ENCODE results near the gene CCDC14.
"Not testable (repeated sequence)": the region's sequence is repeated elsewhere in the genome, so short reads cannot be mapped to it uniquely, and the experiment has no call there.

CCDC14 gene, protein sequence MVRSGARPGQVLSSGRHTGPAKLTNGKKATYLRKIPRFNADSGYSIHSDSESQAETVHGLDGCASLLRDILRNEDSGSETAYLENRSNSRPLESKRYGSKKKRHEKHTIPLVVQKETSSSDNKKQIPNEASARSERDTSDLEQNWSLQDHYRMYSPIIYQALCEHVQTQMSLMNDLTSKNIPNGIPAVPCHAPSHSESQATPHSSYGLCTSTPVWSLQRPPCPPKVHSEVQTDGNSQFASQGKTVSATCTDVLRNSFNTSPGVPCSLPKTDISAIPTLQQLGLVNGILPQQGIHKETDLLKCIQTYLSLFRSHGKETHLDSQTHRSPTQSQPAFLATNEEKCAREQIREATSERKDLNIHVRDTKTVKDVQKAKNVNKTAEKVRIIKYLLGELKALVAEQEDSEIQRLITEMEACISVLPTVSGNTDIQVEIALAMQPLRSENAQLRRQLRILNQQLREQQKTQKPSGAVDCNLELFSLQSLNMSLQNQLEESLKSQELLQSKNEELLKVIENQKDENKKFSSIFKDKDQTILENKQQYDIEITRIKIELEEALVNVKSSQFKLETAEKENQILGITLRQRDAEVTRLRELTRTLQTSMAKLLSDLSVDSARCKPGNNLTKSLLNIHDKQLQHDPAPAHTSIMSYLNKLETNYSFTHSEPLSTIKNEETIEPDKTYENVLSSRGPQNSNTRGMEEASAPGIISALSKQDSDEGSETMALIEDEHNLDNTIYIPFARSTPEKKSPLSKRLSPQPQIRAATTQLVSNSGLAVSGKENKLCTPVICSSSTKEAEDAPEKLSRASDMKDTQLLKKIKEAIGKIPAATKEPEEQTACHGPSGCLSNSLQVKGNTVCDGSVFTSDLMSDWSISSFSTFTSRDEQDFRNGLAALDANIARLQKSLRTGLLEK

DNA sequence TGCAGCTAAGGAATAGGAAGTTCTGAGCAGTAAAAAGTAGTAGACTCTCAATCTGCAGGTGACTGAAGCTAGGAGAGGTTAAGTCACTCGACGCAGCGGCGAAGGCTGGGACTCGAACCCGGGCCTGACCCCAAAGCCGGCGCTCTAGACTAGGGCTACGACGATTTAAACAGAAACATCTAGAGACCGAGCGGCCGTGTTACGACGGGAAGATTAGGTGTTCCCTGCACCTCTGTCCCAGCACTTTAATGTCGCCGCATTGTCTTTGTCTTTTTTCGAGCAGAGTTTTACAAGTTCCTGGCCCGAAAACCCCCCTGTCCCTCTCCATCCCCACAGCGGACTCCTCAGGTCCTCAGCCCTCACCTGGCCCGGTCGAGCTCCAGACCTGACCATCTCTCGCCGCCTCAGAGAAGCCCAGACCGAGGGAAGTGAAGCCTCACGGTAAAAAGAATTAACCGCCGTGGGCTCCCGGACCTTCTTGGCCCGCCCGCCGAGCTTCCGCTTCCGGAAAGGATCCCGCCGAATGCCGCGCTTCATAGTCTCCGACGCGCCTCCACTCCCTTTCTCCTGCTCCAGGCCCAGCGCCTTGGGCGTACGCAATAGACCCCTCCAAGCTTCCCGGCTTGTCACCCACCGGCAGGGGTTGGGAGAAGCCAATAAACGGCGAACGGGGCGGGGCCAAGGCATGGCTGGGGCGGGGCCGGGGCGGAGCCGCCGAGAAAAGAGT is at the start of gene CCDC14:
TSS of gene CCDC14 (minus strand) at position 449 of the 727 bp plus-strand sequence. CDS start at position 393, 56 bp downstream.
- DNase-seq (ENCODE audit: low read depth in 2 of 2), result peak; percentile 72 to 84

DNA sequence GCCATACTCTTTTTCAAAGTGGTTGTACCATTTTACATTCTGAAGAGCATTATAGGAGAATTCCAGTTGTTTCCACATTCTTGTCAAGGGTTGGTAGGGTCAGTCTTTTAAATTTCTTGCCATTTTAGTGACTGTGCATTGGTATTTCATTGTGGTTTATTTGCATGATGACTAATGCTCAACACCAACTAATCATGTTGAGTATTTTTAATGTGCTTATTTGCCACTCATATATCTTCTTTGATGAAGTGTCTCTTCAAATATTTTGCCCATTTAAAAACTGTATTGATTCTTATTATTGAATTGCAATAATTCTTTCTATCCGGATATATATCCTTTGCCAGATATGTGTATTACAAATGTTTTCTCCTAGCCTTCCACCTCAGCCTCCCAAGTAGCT is 47.3 kb upstream of the CCDC14 start:
- DNase-seq (ENCODE audit: low read depth in 2 of 2), result not testable (repeated sequence)

DNA sequence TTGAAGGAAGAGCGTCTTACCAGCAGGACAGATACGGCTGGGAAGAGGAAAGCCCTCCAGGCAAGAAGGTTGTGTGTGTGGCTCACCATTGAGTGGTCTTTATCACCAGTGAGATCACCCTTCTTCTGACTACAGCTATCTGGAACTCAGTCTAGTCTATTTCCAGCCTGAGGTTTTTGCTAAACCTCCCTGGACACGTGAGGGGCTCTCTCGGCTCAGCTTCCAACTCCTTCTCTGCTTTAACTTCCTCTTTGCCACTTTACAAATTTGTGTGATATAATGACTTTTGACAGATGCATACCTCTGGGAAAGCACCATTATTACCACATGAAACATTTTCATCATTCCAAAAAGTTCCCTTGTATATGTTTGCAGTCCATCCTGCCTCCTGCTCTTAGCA is 46.2 kb upstream of the CCDC14 start:
- DNase-seq (ENCODE audit: low read depth in 2 of 2), result no peak

DNA sequence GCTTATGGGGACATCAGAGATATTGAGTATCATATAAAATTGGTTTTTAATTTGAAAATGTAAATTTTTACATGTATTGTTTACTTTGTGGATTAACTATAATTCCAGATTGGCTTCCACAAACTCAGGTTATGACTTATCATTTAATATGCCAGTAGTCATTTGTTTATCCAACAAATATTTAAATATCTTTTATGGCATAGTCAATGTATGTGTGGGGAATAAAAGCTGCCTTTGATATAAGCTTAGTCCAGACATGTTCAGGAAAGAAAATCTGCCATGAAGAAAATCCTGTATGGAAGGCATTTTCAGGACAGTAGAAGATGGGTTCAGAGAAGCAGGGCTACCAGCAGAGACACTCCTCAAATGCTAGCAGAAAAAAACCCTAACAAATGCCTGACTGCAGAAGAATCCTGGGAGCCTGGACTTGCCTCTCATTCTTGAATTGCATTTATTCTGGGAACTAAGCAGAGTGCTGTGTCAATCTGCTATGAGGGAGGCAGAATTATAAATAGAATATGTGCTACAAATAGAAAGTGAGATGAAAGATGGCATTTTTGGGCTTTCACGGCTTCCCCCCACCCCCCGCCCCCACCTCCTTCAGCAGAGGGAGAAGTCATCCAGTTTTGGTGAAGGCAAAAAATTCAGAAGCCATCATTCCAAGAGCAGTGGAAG is 41.5 kb upstream of the CCDC14 start:
- DNase-seq (ENCODE audit: low read depth in 2 of 2), result not testable (repeated sequence)

DNA sequence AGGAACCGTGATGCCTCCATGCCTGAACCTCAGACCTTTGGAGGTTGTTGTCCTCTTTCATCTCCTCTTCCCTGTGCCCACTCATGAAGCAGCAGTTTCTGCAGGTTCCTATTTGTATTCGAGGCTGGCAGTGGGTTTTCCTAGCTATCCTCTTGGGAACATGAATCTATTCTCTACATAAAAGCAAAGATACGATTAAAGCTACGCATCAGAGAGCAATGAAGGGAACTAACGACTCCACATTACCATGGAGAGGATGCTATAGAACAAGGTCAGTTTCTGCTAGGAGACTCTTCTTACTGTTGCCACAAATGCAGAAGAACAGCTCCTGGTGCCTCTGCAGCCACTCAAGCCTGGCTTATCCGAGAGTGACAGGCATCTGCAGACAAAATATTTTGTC is 40.3 kb upstream of the CCDC14 start:
- DNase-seq (ENCODE audit: low read depth in 2 of 2), result not testable (repeated sequence)

DNA sequence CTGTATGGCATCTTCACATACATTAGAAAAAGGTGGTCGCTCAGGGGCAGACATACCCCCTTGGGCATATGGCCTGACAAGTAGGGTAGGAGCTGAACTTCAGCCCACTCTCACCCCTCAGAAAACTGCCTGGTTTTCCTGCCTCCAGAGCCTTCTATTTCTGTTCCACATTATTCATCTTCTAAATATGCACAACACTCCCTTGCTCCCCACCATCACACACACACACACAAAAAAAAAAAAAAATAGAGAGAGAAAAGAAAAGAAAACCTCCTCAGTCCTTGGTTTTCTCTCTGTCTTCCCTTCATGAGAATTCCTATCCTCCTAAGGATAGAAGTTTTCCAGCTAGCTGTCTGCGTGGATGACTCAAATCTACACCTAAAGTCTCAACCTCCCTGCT is 36.5 kb upstream of the CCDC14 start:
- DNase-seq (ENCODE audit: low read depth in 2 of 2), result no peak

DNA sequence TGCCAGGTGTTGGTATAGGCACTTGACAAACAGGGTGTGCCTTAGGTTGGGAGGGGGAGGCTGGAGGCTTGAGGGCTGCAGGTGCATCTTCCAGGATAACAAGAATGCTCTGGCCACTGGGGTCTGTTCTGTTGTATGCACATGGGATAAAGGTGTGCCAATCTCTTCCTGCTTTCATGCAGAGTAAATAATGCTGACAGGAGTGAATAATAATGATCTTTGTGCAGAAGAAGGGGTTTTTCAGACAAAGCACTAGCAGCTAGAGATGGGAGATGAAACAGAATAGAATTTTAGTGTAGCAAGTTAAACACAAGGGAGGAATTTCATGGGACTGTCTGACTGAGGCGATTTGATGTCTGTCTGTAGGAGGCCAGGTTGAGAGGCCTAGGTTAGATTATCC is 32.8 kb upstream of the CCDC14 start:
- no peak for DNase-seq (ENCODE audit: low read depth in 2 of 2)

DNA sequence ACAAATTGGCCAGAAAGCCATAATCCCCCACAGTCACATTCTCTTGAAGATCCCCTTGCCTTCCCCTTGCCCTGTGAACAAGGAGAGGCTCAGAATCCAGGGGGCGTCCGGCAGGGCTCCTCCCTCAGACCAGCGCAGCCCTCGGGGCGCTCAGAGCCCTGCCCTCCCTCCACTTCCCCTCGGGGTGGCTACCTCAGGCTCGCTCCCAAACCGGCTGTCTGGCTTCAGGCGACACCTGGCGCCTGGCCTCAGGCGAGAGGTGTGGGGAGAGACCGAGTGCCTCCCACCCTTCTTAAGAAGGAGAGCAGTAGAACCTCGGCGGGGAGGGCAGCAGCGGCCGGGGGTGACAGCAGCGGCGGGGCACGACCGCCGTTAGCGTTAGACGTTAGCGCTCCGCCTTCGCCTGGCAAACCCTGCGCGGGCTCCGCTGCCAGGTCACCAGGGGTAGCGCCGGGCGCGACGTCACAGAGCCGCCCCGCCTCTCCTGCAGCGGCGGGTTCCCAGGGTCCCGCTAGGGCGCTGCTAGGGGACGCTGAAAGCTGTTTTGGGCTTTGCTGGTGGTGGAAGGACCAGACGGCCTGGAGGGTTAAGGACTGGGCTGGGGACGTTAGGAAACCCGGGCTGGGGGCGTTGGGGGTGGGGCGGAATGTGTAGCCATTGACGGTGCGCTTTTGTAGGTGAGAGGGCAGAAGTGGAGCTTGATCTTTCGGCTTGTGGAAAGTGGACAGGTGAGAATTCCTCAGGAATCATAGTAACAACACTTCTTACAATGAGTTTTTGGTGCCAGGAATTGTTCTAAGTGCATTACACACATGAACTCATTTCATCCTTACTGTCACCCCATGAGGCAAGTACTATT is 30.9 kb upstream of the CCDC14 start, which contains the start of gene ROPN1:
TSS of gene ROPN1 (minus strand) at position 395 of the 859 bp plus-strand sequence. CDS start 11,643 bp downstream, outside the sequence.
- DNase-seq (ENCODE audit: low read depth in 2 of 2), result not testable (repeated sequence)

DNA sequence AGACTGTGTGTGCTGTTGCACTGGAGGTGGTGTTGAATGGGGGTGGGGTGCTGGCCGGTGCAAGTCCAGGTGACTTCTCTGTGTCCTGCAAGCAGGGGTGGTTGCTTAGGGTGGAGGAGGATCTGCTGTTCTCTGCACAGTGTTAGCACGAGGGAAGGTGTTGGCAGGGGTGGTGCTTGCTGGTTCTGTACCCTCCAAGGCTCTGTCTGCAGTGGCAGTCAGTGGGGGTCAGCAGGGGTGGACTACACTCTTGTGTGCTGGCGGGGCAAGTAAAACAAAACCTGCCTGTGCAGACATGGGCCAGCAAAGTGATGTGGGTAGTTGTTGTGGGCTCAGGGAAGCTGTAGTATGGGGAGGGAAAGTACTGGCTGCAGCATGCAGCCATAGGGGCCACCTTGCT is 25.4 kb upstream of the CCDC14 start:
- no peak for DNase-seq (ENCODE audit: low read depth in 2 of 2)

DNA sequence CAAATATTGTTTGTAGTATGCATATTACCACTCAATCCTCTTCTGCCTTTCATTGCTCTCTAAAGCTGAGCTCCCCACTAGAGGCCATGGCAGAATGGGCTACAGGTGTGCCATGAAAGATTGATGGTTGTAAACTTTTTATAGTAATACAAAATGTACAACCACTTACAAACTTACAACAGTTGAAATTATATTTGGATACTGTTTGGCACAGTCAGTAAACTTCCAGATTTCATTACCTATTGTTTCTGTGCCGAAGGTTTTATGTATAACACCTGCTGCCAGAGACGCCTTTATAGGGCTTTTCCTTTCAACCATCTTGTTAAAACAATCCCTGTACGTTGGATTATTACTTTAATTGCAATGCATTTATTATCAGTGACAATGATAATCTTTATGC is 23.9 kb upstream of the CCDC14 start:
- no peak for DNase-seq (ENCODE audit: low read depth in 2 of 2)

DNA sequence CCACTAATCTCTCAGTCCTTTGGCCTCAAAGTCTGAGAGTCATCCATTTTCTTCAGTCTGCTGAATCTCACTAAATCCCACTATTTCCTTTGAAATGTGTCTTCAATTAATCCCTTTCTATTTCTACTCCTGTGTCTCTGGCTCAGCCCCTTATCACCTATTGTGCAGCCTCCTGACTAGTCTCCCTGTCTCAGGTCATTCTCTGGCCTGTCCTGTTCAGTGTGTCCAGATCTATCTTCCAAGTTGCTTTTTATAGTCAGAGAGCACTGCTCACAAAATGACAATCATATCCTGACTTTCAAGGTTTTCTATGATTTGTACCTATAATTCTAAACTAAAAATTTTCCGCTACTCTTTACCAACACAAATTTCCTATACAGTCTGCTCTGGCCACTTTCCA is 23.3 kb upstream of the CCDC14 start:
- no peak for DNase-seq (ENCODE audit: low read depth in 2 of 2)

DNA sequence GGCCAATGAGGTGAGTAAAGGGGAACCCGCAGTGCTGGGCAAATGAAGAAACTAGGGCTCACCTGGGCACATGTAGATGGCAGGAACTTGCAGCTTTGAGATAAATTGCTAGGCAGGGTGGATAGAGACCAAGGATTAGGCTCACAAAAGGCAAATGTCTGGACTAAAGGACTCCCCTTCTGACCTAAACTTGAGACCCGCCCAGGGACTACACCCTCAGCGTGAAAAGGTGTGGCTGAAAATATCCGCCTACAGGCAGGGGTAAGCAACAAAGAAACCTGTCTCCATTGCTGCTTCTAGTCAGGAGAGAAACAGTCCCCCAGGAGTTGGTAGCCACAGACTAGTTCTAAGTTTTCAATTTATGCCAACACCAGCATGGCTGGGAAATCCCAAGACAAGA is 20.3 kb upstream of the CCDC14 start:
- not testable (repeated sequence) for DNase-seq (ENCODE audit: low read depth in 2 of 2)

DNA sequence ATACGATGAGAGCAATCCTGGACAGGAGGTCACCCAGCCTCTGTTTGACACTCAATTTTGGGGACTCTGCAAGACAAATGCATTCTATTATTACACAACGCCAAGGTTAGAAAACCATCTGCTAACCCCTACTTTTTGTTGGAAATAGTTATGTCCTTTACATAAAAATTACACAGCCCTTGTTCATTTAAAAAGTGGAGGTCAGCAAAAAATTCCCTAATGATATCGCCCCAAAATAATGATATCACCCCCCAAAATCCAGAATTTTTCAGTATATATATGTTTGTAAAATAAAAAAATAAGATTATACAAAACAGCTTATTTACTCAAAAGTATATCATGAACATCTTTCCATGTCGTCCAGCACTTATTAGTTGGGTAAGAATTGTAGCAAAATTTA is 19.5 kb upstream of the CCDC14 start:
- DNase-seq (ENCODE audit: low read depth in 2 of 2), result no peak

DNA sequence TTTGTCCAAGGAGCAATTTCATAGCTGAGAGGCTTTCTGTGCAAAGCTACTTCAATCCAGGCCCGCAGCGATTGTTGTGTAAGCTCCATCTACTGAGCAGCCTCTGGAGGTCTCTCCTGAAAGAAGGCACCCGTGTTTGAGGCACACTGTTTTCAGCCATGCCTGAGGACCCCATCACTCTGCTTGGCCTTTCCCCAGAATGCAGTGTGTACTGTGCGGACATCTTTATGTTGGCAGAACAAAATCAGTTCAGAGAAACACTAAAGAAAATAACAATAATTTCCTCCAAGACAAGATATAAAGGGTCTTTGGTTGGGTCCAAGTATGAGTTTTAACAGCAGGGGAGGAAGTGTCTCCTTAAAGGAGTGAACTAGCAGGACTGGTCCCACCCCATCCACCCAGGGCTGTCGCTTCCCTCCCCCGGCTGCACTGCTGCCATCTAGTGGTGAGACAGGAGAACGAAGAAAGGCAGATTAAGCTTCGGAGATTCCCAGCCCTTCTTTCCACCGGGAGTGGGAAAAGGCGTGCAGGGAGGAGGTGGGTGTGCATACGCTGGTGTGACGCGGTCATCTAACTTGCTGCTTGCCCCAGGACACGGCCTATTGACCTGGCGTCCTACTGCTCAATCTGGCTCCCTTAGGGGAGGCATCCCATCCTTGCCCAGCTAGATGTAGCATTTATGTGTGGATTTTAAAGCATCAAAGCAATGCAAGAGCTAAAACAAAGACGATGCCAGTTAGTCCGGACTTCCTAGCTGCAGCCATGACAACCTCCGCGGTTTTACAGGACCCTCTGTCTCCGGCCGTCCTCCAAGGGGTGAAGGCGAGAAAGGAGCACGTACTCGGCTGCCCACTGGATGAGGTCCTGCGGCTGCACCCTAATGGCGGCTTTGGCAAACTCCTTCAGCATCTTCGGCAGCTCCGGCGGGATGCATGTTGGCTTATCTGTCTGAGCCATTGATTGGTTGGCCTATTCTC is 18.8 kb upstream of the CCDC14 start:
- DNase-seq (ENCODE audit: low read depth in 2 of 2), result not testable (repeated sequence)

DNA sequence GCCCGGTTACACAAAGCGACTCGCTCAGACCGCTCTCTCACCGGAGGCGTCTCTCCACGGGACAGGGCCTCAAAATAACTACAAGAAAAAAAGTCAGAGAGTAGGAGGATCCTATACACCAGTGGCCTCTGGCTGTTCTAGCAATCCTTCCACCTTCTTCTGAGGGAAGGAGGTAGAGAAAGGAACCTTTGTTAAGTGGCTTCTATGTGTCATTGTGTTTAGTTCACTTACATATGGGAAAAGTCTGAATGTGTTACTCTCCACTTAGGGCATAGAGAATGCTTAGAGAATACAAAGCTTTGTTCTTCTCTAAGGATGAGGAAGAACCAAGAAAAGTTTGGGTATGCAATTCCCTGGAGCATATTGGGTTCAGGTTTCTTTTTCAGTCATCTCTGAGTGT is 15.9 kb upstream of the CCDC14 start:
- DNase-seq (ENCODE audit: low read depth in 2 of 2), result not testable (repeated sequence)

DNA sequence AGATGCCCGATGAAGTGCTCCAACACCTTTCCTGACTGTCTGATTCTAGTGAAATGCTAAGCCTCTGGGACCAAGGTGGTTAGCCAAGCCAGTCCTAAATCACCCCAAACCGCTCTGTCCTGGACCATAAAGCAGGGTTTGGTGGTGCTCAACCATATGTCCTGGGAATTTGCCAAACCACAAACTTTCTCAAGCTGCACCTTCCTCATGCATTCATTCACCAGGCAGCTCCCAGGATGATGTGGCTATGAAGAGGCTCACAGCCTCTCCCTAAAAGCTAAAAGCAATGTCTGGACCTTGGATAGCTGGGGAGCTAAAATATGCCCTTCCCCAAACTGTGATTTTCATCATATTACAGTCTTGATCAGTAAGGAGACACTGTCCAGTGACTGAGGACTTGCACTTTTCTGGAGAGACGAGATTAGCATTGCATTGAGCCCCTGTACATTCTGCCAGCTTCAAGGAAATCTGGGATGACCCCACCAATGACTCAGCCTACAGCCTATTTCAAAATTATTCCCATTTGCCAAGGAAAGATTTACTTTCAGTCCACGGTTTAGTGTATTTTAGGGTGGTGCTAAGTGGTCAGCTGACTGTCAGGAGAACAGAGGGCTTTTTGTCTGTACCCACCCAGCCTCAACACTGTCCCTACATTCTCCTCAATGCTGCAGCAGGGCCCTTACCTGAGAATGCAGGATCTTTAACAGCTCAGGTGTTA is 15.3 kb upstream of the CCDC14 start:
- not testable (repeated sequence) for DNase-seq (ENCODE audit: low read depth in 2 of 2)

DNA sequence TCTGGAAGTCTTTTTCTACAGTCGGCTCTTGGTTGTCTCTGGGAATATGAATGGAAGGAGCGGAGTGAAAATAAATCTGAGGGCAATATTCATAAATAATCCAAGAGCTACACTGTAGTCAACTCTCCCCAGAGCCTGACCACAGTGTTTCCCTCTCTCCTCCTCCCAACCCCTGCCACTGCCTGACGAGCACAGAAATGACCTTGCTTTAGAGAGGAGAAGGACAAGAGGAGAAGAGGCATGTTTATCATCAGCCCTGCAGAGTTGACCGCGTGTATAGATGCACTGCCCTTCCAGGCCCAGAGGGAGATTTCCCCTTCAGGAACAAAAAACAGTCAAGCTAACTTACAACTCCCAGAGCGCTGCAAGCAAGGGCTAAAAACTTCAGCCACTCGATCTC is 14.0 kb upstream of the CCDC14 start:
- DNase-seq (ENCODE audit: low read depth in 2 of 2), result not testable (repeated sequence)

DNA sequence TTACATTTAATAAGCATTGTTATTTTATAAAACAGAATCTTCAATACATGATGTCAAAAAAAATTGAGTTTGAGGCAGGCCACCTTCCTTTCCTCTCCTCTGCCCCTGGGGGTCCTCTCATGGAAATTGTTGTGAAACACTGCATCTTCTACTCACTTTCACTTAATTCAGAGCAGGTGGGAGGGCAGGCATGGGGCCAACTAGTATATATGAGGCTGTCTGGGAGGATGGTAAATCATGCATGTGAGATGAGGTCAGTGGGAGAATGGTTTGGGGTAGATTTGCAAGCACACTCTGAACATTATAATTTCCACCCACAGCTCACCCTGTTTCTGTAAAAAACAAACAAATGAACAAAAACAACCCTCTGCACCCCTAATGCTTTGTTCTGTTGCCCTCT is 10.4 kb upstream of the CCDC14 start:
- DNase-seq (ENCODE audit: low read depth in 2 of 2), result no peak
